HG03558 (cell line): Measurements from ENCODE around the gene ZNF587B.
"Not testable (repeated sequence)": the region's sequence is repeated elsewhere in the genome, so short reads cannot be mapped to it uniquely, and the experiment has no call there.

Experiments used
- ATAC-seq: cut with Tn5 transposase; IDR thresholded peaks from one replicate; pipeline ENCODE4 v1.9.1; 2021; ENCODE audit warnings: moderate number of reproducible peaks; ENCODE audit not compliant: unreplicated experiment; ENCODE audit errors: extremely low read depth

ZNF587B gene

DNA sequence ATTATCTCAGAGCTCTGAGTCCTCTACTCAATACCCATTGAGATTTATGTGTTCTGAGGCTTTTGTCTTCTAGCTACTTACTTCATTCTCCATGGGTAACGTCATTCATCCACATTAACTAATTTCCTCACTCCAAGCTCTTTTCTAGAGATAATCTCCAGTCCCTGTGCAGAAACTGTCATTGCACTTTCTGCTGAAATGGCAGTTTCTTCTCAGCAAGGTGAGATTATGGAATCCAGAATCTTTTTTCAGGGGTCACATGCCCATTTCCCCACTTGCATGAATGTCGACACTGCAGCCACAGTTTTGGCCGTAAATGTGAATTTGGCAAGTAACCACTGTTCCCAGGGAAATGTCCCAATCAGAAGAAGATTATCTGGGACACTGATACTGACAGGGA, 32.3 kb downstream of the ZNF587B start:
- ATAC-seq, result not testable (repeated sequence)

- no peak for ATAC-seq
Measured at GRCh38 chr19:57867868-57868492, 37.9 kb downstream of the ZNF587B start.

GRCh38 chr19:57869655-57870054, 39.6 kb downstream of the ZNF587B start:
- ATAC-seq, result not testable (repeated sequence)

DNA sequence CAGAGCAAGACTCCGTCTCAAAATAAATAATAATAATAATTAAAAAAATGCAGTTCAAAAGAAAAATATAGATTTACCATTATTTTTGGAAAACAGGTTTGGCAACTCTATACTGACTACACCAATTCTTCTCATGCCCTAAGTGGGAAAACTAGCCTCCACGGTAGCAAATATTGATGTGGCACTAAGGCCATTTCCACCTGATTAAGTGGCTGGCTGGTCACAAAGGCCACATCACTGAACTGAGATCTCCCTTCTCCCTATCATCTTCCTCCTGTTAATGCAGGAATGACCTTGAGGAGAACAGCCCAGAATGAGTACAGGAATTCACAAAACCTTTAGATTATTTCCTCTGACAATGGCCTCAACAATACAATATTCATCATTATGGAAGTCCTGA, 40.1 kb downstream of the ZNF587B start:
- ATAC-seq, result no peak

- no peak for ATAC-seq
Measured at GRCh38 chr19:57872450-57872849, 42.4 kb downstream of the ZNF587B start.

DNA sequence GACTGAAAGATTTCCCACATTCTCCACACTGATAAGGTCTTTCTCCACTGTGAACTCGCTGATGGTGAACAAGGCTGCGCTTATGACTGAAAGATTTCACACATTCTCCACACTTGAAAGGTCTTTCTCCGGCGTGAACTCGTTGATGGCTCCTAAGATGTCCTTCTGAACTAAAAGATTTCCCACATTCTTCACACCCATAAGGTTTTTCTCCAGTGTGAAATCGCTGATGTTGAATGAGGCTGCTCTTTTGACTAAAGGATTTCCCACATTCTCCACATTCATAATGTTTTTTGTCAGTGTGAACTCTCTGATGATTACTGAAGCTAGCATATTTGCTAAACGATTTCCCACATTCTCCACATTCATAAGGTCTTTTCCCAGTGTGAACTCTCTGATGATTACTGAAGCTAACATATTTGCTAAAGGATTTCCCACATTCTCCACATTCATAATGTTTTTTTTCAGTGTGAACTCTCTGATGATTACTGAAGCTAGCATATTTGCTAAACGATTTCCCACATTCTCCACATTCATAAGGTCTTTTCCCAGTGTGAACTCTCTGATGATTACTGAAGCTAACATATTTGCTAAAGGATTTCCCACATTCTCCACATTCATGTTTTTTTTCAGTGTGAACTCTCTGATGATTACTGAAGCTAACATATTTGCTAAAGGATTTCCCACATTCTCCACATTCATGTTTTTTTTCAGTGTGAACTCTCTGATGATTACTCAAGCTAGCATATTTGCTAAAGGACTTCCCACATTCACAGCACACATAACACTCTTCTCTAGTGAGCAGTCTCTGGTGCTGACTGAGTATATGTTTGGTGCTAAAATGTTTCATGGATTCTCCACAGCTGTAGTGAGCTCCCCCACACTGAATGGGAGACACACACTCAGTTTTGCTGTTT, 44.0 kb downstream of the ZNF587B start:
- ATAC-seq, result not testable (repeated sequence)

- no peak for ATAC-seq
Measured at GRCh38 chr19:57886046-57886445, 55.9 kb downstream of the ZNF587B start.

DNA sequence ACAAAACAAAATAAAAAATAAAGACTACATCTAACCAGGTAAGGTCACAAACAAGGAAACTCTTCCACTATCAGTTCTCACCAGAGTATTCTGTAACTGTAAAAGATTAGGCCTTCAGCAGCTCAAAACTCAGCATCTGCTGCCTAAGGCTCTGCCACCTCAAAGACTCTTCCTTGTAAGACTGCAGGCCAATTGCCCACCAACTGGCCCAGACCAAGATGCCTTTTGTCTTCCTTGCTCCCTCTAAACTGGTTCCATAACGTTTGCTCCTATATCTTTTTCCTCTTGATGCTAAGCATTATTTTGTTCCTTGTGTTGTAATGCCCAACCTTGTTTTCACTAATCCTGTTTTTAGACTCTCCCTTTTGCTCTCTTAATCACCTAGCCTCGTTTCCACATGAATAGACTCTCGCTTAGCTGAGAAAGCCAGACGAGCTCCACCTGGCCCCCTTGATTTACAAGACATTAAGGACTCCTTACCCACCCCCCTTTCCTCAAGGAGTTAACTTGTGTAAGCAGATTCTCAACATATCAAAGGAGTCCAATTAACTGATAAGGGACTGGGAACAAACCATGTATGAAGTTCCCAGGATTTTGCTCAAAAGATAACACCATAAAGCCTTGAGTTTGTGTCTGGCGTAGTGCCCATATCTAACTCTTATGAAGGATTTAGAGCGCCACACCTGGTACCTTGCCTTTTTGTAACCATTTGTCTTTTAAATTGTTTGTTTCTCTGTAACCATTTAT, 57.3 kb downstream of the ZNF587B start:
- no peak for ATAC-seq

DNA sequence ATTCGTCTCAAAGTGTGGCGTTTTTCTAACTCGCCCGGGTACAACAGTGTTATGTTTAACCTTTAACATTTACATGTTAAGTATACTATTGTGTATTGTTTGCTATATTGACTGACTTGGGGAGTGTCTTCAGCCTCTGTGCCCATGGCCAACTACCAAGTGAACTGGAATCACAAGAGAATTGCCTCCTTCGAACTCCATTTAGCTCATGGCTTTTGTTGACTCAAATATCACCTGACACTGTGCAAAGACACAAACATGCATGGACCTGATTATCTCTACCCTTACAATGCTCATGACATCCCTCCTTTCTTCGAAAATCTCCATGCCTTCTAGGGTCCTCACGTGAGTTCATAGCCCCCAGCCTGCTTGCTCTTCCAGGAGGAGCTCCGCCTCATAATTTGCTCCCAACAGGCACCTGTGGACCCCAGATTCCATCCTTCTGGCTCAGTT, 58.0 kb downstream of the ZNF587B start:
- no peak for ATAC-seq

DNA sequence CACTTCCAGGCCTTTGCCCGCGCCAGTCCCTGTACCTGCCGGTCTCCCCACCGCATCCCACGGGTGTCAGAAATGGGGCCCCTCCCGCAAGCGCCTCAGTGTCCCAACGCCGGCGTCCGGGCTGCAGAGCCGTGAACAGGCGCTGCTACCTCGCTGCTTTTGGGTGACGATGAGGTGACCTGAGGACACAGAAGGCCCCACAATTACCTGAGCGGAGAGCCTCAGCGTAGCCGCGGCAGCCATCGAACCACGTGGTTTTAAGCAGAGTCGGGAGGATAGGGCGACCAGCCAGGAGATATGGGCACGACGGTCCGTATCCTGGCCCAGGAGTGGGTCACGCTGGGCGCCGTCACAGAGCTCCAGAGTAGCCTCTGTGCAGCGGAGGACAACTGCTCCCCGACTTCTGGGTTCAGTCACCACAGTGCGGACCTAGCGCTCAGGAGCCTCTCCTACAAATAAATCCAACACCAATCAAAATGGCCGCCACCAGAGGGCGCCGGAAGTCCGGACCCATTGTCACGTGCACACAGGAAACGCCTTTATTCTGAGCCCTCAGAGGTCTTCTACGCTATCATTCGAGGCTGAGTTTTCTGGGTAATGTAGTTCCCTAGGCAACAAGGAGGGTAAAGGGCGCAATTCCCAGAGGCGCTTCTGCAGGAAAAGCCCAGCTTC, 58.6 kb downstream of the ZNF587B start, which contains the start of gene ZNF814:
TSS of gene ZNF814 (minus strand) at position 478 of the 672 bp plus-strand sequence. CDS start at position 243, 235 bp downstream.
- no peak for ATAC-seq

GRCh38 chr19:57890706-57891105, 60.6 kb downstream of the ZNF587B start:
- ATAC-seq, result not testable (repeated sequence)
